Stimulated activated CD8-positive, alpha-beta memory T cell treated with anti-CD3 and anti-CD28 coated beads, Interleukin-15, amount 100 ng/mL, for 24 hours (primary cell): ENCODE measurements around the gene SERTAD1.
"Not testable (repeated sequence)": the region's sequence is repeated elsewhere in the genome, so short reads cannot be mapped to it uniquely, and the experiment has no call there.

Source experiments
- DNase-seq: peaks from one replicate; pipeline ENCODE4 v3.0.0-alpha.2; 2020; ENCODE audit warnings: low read depth

The SERTAD1 gene

DNA sequence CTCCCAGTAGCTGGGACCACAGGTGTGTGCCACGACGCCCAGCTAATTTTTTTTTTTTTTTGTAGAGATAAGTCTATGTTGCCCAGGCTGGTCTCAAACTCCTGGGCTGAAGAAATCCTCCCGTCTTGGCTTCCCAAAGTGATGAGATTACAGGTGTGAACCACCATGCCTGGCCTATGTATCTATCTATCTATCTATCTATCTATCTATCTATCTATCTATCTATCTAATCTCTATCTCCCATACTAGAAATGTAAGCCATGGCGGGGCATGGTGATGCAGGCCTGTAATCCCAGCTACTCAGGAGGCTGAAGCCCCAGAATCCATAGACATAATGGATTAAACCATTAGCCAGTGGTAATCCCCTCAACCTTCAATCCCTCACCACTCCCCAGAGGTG is 24.9 kb upstream of the SERTAD1 start:
- no peak for DNase-seq

DNA sequence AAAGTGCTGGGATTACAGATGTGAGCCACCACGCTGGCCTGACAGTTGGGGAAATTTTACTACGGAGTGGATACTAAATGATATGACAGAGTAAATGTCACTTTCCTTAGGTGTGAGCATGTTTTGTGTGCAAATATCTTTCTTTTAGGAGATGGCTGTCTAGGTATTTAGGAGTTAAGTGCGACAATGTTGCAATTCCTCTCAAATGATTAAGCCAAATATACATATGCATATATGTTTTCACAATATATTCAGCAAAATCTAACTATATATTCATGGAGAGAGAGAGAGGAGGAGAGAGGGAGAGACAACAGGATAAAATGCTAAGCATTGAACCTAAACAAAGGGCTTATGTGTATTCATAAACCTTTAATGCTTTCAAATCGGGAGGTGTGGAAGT is 23.7 kb upstream of the SERTAD1 start:
- no peak for DNase-seq

DNA sequence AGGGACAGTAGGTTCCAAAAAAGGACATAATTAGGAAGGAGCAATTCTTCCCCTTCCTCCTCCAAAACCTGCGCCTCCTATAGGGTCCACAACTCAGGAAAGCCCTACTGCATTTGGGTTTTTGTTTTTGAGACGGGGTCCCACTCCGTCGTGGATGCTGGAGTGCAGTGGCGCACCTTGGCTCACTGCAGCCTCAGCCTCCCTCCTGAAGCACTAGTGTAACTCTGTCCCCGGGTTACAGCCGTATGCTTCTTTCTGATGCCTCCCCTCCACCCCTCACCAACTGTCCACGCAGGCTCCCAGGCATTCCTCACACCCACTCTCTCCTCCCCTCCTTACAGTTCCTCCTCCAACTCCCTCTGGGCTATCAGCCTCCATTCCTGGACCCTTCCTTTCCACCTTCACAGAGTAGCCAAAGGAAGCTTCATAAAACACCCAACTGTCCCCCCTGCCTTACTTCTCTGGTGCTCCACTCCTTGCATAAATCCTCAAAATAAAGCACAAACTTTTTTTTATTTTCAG is 20.5 kb upstream of the SERTAD1 start:
- DNase-seq = no peak

DNA sequence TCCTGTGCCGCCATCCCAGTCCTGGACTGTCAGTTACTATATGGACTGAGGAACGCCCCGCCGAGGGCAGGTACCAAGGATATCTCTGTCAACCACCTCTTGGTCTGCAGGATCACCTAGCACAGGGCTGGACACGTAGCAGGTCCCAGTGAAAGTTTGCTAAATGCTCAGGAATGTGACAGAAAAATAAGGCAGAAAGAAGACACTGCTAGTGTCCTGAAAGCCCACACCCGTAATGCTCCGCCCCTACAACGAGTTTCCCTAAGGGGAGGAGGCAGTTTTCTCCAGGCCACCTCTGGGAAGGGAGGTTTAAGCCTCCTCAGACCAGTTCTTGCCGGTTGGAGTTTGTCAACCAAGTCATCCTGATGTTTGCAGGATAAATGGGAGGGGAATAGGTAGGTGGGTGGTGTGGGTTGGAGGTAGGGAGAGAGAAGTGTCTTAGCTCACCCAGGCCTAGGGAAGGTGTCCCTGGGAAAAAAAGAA is 20.0 kb upstream of the SERTAD1 start:
- no peak for DNase-seq

DNA sequence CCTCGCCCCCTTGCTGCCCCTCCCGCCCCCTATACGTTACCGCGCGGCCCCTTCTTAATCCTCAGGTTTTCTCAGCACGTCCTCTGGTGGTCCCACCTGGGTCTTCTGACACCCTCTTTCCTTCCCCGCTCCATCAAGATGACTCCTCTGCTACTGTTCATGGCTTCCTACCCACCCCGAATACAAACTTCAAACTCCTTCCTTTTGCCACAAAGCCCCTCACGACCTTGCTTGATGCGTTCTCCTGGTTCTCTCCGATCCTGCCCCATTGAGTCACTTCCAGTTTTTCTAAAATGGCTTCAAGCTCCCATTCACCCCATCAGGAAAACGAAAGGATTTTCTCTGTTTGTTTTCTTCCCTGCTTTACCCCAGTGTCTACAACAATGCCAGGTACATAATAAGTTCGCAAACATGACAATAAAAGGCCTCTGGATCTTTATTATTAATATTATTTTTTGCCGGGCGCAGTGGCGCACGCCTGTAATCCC is 19.1 kb upstream of the SERTAD1 start:
- no peak for DNase-seq

DNA sequence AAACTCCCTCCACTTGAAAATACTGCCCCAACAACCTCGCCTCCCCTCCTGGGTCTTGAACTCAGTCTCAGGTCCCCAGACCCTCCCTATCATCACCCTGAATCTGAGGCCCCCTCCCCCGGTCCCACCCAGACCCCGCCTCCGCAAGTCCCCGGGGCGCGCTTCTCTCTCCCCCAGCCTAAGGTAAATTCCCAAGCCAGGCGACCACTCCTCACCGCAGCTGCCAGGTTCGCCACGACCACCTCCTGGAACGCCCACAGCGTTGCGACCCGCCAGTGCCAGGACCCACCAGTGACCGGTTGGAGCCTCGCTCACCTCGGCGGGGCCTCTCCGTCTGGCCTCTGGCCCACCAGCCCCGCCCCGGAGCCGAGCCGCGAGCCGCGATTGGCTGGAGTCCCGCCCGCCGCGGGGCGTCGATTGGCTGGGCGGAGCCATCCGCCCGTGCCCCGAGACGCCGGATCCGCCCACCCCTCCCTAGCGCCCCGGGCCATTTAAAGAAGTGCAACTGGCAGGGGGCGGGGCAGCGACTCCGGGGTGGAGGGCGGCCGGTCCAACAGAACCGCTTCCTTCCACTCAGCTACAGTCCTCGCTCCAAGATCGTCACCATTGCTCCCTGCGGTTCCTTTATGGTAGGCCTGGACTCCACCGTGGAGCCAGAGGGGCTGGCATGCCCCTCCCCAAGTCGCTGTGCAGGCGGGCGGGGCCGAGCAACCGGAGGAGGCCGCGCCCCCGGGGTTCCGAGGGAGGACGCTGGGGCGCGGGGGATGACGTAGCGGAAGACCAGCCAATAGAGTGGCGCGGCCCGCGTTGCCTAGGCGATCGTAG is 18.4 kb upstream of the SERTAD1 start, which contains the start of gene SERTAD3:
TSS of gene SERTAD3 (minus strand) at position 336 of the 825 bp plus-strand sequence. CDS start 2,255 bp downstream, outside the sequence.
- DNase-seq = peak; percentile 91

DNA sequence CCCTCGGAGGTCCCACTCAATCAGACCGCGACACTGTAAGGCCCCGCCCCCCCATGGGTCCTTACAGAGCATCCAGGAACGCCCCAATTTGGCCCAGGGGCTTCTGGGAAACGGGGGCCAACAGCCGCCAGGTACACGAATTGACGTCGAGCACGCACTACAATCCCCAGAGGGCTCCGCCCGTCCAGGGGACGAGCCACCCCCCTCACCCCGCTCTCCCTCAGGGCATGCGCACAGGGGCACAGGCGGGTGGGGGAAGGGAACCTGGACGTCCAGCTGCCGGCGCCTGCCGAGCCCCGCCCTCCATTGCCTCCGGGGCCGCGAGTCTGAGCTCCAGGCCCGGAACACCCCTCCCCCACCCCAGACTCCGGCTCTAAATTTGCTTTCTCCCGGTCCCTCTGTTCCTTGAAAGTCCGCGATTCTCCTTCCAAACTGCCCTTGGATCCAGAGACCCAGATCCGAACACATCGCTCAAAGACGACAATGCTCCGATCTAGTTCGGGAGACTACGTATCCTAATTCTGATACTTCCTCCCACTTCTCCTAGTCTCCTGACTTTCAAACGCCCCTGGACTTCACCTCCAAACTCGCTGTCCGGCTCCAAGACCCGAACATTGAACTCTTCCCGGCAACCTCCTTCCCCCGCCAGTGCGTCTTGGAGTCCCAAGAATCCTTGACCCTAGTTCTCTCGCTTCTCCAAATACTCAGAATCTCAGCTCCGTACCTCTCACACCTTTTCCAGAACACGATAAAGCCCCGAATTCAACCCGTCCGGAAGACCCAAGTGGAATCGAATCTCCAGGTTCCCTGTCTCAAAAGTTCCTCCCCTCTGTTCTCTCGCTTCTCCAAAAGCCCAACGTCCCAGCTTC is 17.6 kb upstream of the SERTAD1 start:
- DNase-seq = peak; percentile 94

DNA sequence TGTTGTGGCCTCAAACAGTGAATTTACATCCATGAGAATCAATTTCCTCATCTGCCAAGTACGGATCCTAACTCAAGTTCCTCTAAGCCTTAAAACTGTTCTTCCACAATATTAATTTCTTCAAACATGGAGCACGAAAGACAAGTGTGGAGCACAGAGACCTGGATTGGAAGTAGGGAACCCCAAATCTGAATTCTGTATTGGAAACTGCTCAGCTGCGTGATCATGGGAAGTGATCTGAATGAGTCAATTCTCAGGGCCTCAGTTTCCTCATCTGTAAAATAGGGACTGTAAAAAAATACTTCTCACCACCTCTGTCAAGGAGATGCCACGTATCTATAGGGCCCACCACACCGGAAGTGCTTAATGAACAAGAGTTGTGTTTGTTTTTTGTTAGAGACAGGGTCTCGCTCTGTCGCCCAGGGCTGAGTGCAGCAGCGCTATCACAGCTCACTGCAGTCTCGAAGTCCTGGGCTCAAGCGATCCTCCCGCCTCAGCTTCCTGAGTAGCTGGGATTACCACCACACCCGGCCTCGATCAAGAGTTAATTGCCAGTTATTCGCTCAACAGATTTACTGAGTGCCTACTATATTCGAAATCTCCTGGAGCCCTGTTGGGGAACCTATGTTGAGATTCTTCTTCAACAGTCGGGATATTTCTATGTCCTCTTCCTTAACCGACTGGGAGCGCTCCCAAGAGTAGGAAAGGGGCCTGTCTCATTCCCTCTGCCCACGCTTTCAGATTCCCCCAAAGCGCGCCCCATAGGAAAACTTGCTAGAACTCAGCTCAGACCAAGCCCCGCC is 16.7 kb upstream of the SERTAD1 start:
- no peak for DNase-seq

DNA sequence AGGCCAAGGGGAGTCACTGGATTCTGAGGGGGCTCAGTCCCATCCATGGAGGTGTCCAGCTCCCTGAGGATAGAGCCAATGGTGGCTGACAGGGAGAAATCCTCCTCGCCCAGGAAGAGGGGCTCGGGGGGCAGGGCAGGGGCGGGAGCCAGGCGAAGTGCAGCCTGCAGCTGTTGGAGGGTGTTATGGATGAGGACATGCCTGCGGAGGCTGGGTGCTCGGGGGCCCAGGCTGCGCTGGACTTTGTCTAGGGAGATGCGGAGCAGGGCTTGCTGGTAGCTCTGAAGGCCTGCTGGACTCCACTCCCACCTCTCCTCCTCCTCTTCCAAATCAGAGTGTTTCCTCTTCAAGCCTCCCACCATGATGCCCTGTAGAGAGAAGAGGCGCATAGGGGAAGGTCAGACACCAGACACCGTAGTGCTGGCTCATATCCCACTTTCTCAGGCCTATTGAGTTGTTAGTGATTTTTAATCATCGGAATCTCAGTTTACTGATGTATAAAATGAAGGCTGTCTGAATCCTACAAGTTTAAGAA is 16.0 kb upstream of the SERTAD1 start:
- DNase-seq = no peak

DNA sequence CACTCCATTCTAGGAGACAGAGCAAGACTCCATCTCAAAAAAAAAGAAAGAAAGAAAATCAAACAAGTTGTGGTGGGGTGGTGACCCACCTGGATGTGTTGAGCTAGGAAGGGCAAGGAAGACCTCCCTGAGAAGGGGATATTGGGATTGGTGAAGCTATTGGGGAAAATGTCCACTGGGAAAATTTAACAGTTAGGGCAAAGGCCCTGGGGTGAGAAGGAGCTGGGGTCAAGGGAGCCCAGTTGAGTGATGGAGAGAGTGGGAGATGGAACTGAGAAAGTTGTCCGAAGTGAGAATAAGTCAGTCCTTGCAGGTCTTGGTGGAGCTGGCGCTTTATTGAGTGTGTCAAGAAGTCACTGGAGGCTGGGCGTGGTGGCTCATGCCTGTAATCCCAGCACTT is 12.5 kb upstream of the SERTAD1 start:
- DNase-seq = no peak

DNA sequence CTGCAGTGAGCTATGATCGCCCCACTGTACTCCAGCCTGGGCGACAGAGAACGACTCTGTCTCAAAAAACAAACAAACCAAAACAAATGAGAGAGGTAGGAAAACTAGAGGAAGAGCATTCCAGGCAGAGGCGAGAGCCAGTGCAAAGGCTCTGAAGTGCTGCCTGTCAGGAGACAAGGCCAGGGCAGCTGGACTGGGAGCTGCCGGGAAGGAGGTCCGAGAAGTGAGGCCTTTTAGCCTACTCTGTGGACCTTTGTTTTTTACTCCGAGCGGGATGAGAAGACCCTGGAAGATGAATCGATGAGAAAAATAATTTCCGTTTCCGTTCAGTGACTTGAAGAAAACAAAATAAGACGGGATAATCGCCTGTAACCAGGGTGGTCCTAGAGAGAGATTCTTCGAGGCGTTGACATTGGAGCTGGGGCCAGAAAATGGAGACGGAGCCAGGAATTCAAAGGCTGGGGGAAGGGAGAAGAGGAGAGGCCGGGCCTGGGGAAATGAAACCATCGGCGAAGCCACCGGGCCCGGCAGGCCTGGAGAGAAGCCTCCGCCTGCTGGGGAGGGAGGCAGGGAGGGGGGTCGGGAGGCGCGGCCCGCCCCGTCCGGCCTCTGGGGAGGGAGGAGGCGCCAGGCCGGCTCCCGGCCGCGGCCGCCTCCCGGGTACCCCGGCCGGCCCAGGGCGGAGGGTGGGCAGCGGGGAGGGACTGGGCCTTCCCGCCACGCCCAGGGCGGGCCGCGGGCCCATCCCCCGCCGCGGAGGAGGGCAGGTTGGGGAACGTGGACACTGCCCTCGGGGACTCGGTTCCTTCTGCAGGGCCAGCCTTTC is 7.8 kb upstream of the SERTAD1 start:
- DNase-seq = no peak

DNA sequence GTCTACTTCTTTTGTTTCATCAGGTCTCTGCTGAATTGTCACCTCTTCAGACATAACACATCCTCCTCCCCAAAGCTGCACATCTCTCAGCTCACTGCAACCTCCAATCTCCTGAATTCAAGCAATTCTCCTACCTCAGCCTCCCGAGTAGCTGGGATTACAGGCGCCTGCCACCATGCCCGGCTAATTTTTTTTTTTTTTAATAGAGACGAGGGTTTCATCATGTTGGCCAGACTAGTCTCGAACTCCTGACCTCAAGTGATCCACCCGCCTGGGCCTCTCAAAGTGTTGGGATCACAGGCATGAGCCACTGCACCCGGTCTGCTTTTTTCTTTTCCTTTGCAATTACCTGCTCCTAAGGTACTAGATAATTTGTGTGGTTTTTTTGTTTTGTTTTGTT is 7.0 kb upstream of the SERTAD1 start:
- not testable (repeated sequence) for DNase-seq

DNA sequence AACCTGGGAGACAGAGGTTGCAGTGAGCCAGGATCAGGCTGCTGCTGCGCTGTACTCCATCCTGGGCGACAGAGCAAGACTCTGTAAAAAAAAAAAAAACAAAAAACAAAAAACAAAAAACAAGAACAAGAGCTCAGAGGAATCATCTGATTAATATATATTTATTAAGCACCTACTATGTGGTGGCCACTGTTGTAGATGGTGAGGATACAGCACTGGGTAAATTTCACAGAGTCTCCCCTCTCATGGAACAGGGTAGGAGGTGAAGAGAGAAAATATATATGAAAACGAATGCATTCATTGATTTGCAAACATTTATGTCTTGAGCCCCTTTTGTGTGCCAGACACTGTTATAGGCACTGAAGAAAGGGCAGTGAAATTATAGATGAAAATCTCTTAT is 5.9 kb upstream of the SERTAD1 start:
- no peak for DNase-seq

DNA sequence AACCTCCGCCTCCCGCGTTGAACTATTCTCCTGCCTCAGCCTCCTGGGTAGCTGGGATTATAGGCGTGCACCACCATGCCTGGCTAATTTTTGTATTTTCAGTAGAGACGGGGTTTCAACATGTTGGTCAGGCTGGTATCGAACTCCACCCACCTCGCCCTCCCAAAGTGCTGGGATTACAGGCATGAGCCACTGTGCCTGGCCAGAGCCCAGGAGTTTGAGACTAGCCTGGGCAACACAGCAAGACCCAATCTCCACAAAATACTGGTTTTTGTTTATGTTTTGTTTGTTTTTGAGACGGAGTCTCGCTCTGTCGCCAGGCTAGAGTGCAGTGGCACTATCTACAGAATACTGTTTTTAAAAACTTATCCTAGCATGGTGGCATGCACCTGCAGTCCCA is 4.5 kb upstream of the SERTAD1 start:
- DNase-seq = not testable (repeated sequence)

DNA sequence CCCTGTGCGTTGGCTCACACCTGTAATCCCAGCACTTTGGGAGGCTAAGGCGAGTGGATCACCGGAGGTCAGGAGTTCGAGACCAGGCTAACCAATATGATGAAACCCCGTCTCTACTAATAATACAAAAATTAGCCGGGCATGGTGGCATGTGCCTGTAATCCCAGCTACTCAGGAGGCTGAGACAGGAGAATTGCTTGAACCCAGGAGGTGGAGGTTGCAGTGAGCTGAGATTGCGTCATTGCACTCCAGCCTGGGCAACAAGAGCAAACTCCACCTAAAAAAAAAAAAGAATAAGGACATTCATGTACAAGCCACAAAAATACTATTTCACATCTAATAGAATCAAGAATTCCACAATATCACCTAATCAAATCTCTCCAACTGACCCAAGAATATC is 2.4 kb upstream of the SERTAD1 start:
- DNase-seq = not testable (repeated sequence)

DNA sequence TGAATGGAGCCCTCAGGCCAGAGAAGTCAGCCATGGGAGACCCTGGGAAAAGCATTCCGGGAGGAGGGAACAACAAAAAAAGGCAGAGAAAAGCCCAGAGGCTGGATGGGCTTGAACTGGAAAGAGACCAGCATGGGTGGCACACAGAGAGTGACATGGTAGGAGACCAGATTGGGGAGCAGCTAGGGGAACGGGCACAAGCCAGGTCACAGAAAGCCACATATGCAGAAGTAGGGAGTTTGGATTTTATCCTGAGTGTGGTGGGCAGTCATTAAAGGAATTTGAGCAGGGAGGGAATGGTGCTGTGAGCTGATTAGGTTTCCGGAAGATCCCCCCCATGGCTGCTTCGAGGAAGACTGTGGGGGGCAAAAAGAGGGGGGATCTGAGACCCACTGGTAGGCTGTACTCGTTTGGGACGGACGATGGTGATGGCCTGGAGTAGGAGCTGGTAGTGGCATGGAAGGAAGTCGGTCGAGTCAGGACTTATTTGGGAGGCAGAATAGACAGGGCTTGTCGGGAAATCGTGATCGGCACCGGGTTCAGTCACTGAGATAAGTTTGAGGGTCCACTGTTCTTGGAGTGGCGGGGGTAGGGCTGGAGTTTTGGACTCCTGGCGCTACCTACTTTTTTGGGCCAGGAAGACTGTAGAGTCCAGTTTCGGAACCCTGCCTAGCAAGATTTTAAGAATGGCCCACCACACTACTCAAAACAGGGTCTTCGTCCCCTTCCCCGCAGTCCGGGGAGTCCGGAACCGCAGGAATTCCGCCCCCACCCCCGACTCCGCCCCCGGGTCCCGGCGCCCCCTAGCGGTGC is 949 bp downstream of the SERTAD1 start:
- no peak for DNase-seq

DNA sequence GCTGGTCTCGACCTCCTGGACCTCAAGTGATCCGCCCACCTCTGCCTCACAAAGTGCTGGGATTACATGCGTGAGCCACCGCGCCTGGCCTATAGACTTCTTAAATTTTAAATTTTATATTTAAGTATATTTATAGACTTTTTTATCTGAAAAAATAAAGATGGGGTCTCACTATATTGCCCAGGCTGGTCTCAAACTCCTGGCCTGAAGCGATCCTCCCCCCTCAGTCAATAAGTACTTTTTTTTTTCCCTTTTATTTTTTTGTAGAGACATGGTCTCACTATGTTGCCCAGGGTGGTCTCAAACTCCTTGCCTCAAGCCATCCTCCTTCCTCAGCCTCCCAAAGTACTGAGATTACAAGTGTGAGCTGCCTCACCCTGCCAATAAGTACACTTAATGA is 1.9 kb downstream of the SERTAD1 start:
- no peak for DNase-seq

DNA sequence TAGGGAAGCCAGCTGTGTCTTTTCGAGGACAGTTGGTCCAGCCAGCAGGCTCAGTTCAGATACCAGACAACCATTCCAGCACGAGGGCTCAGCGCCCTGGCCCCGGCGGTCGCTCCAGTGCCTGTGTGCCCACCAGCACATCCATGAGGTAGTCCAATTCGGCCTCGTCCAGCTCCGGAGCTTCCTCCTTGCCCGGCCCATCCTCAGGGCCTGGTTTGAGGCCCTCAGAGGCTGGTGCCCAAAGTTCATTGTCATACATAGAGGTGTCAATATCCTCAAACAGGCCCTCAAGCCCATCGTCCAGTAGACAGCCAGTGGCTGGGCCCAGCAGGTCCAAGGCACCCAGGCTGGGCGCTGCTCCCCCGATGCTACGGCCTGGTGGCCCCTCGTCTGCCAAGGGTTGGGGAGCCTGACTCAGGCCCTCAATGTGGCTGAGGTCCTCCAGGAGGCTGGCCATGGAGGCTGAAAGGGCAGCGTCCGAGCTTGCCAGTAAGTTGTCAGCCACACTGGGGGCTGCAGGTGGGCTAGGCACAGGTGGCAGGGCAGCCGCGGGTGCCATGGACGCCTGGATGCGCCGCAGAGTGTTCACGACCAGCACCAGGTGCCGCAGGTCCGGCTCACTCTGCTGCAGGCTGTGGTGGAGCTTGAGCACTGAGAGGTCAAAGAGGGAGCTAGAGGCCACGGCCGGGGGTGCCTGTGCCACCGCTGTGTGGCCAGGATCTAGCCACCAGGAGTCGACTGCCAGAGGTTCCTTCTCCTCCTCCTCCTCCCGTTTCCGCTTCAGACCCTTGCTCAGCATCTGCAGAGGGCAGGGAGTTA is 2.8 kb downstream of the SERTAD1 start:
- no peak for DNase-seq
